LHCN-M2 (cell line): Measurements from ENCODE around the gene N4BP2L1. TPM values are rescaled to one million over a fixed set of nuclear protein-coding genes. Genes with fewer than 3 reads are reported as not detected.
"Not testable (repeated sequence)": the region's sequence is repeated elsewhere in the genome, so short reads cannot be mapped to it uniquely, and the experiment has no call there.

ENCODE experiments used
- DNase-seq: peaks from one replicate; pipeline ENCODE4 v3.0.0-alpha.2; 2012; ENCODE audit warnings: low read depth
- total RNA-seq: library from RNA; depleted of rRNA; stranded (reverse); fragments of >200 nt; gene quantifications from 2 replicates; pipeline ENCODE4 v1.2.3, GENCODE V29; 2014; rRNA removed

Gene N4BP2L1
- total RNA-seq, 1 experiment from 2014 or later: 2.1 TPM

DNA sequence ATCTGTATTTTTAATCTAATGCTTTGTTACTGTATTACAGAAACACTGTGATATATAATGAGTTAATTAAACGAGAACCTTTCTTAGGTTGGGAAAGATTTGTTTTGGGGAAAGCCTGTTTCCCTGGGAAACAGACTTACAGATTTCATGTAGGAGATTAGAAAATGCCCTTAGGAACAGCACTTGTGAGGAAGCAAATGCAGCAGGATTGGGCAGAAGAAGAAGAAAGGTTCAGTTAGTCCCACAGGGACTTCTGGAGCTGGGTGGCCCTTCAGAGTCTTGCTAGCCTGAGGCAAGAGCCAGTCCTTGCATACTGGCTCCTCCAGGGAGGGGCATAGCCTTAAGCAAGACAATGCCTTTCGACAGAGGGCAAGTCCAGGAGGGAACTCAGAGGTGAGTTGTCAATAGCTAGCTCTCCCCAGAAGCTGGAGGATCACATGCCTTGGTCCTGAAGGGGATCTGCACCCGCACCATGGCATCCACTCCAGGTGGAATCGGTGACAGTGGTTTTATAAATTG lies 36.8 kb downstream of the N4BP2L1 start:
- no peak for DNase-seq

DNA sequence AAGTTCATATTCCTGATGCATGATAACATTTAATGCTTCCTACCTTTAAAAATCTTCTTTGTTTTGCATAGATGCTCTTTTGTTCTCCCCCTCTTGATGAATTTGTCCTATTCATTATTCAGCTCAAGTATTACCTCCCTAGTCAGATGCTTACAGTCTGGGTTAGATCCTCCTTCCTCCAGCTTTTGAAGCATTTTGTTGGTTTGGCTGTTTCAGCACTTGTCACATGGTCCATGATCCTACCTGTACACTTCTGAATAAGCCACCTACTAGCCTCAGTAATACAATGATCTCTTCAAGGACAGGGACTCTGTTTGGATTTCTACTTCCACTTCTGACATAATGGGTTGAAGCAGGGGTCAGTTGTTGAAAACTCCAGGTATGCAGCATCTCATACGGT lies 37.4 kb downstream of the N4BP2L1 start:
- no peak for DNase-seq

DNA sequence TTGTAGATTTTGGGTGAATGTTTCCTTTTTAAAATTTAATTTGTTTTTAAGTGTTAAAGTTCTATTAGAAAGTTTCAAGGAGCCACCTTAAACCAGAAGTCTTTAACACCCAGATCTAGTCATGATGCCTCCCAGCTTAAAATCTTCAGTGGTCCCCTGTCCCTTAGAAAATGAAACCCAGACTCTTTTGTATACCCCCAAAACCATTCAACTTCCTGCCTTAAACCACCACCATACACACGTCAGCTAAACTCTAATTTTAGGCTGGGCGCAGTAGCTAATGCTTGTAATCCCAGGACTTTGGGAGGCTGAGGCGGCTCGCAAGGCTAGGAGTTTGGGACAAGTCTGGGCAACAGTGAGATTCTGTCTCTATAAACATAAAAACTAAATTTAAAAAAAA lies 37.9 kb downstream of the N4BP2L1 start:
- DNase-seq: no peak

DNA sequence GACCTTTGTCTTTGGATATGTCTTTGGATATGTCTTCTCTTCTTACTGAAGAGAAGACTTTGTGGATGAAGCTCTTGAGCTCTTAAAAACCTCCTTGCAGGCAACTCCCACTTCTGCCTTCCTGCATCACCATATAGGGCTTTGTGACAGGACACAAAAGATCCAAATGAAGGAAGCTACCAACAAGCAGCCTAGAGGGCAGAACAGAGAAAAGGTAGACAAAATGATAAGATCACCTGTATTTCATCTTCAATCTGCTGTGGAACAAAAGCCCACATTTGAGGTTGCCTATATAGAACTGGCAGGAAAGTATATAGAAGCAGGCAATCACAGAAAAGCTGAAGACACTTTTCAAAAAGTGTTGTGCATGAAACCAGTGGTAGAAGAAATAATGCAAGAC lies 42.5 kb downstream of the N4BP2L1 start:
- no peak for DNase-seq

DNA sequence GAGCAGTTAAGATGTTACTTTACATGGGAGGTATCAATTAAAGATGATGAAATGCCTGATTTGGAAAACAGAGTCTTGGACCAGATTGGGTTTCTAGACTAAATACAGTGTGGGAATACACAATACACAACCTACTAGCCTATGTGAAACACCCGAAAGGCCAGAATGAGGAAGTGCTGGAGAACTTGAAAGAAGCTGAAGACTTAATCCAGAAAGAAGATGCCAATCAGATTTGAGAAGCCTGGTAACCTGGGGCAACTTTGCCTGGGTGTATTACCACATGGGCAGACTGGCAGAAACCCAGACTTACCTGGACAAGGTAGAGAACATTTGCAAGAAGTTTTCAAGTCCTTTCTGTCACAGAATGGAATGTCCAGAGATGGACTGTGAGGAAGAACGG lies 43.2 kb downstream of the N4BP2L1 start:
- no peak for DNase-seq

DNA sequence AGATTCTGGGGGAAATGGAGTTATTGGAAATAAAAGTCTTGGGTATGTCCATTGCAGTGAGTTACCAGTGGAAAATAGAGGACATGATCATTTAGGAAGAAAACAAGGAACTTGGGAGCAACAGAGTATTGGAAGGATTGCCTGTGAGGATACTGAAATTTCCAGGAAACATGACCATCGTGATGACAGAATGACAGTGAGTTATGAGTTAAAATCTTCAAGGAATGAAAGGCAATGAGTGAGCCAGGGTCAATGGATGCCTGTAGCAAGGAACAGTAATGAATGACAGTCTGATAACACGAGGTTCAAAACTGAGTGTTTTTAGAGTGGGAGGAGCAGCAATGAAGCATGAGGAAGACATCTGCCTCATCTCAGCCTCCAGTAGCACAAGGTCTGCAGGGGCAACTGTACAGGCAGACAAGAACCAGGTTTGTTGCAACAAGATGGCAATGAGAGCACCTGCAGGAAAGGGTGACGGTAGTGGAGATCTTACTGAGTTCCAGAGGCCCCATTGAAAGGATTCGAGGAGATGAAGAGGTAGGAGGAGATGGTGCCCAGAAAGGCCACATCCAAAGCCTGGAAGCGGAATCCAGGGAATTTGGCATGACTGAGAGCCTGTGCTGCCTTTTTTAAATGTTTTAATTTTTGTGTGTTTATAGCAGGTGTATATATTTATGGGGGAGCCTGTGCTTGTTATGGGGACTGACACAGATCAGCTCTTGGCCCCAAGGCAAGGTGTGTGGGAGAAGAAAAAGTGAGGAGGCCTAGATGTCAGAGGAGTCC lies 43.9 kb downstream of the N4BP2L1 start:
- DNase-seq: no peak

DNA sequence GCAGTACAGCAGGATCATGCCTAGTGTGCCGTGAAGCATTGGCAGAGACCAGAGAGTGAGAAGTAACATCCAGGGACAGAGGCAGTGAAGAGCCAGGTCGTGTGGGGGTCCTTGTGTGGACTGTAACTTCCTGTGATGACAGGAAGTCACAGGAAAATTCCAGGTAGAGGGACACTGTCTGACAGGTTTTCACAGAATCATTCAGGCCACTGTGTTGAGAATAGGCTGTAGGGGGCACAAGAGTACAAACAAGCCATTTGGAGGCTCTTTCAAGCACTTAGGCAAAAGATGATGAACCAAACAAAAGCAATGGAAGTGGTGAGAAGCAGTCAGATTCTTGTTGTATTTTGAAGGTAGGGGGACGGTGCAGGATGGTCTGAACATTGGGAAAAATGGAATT lies 46.4 kb downstream of the N4BP2L1 start:
- peak; percentile 2 for DNase-seq

DNA sequence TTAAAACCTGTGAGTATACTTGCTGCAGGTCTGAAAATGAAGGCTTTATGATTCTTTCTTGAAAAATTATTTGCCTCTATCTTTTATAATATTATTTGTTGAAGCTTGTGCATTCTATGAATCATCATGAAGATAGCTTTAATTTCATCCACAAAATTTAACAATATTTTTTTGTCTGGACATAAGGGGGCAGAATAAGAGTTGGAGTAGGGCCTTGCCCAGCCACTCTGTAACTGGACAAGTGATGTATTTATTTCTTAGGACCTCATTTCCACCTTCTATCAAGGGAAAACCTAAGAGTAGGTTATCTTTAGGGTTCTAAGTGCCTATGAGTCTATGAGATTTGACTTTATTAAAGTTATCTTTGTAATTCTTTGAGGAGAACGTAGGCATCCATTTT lies 49.9 kb downstream of the N4BP2L1 start:
- peak; percentile 2 for DNase-seq

DNA sequence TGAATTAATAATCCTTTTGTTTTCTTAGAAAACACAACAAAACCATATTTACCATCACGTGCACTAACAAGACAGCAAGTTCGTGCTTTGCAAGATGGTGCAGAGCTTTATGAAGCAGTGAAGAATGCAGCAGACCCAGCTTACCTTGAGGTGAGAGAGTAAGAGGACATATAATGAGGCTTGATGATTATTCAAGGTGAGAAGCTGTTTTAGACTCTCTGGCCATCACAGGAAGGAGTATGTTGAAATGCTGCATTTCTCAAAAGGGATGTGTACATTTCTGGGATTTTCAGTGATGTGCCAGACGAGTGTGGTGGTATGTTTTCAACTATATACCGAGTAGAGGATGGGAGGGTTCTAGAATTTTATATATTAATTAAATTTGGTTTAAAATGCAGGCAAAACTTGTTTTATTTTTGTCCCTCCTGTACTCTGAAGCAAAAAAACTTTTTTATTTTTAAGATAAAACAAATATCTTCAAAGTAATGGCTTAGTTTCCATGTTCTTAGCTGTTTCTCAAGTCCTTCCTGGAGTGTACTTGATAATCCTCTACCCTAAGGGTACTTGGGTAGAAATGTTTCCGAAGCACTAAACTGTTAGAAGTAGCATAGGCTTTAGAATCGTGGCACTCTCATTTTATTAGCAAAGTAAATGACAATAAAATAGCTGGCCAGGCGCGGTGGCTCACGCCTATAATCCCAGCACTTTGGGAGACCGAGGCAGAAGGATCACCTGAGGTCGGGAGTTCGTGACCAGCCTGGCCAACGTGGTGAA lies 51.1 kb downstream of the N4BP2L1 start:
- DNase-seq: no peak

DNA sequence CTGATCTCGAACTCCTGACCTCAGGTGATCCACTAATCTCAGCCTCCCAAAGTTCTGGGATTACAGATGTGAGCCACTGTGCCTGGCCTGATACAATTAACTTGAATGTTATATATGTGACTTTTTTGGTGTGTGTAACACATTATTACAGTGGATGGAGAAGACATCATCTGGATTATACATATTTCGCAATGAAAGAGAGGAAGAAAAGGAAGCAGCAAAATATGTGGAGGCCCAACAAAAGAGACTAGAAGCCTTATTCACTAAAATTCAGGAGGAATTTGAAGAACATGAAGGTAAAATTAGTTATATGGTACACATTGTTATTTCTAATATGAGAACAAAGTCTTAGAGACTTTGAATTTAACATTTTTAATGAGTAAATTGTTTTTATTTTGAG lies 57.1 kb downstream of the N4BP2L1 start:
- no peak for DNase-seq

DNA sequence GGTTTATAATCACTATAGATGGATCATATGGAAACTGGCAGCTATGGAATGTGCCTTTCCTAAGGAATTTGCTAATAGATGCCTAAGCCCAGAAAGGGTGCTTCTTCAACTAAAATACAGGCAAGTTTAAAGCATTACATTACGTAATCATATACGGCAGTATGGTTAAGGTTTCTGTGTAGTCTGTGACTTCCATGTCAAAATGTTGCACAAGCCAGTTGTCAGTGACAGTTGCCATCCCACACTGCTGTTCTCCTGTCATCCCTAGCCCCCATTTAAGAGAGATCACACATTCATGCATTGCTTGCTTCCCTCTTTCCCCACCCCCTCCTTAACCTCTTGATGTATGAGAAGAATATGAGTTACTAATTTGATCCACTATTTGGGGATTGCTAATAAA lies 65.4 kb downstream of the N4BP2L1 start:
- no peak for DNase-seq

DNA sequence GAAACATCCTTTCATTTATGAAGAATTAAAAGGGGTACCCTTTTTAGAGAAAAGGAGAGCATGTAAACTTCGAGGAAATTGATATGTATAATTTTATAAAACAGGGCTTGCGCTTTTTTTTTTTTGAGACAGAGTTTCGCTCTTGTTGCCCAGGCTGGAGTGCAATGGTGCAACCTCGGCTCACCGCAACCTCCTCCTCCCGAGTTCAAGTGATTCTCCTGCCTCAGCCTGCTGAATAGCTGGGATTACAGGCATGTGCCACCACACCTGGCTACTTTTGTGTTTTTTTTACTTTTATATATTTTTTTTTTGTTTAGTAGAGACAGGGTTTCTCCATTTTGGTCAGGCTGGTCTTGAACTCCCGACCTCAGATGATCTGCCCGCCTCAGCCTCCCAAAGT lies 72.0 kb downstream of the N4BP2L1 start:
- not testable (repeated sequence) for DNase-seq

DNA sequence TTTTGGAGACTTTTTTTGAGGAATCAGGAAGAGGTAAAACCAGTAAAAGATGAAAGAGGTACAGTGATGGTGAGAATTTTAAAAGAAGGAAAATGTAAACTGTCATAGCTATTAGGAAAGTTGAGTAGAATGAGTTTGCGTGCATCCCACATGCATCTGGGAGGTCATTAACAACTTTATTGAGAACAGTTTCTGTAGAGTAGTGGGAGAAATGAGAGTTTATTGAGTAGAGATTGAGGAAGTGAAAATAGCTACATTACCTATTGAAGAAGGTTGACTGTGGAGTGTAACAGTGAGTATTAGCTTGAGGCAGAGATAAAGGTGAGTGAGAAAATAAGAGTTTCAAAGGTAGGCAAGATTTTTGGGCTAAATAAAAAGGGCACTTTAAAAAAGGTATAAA lies 73.9 kb downstream of the N4BP2L1 start:
- no peak for DNase-seq

DNA sequence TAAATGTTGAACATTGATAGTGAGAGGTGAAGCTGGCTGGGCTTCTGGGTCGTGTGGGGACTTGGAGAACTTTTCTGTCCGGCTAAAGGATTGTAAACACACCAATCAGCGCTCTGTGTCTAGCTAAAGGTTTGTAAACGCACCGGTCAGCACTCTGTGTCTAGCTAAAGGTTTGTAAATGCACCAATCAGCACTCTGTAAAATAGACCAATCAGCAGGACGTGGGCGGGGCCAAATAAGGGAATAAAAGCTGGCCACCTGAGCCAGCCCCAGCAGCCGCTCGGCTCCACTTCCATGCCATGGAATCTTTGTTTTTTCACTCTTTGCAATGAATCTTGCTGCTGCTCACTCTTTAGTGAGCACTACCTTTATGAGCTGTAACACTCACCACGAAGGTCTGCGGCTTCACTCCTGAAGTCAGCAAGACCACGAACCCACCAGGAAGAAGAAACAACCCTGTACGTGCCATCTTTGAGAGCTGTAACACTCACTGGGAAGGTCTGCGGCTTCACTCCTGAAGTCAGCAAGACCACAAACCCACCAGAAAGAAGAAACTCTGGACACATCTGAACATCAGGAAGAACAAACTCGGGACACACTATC lies 77.0 kb downstream of the N4BP2L1 start:
- not testable (repeated sequence) for DNase-seq

Other genes starting within 250 kb of the N4BP2L1 start
- gene ZAR1L, start 112.8 kb downstream of the N4BP2L1 start, total RNA-seq: not detected in 2 replicates
- gene BRCA2, start 112.6 kb downstream of the N4BP2L1 start, total RNA-seq: 22.7 and 24.8 TPM in 2 replicates
- 111 and 147 TPM in 2 replicates for gene N4BP2L2, start 110.7 kb upstream of the N4BP2L1 start, total RNA-seq
- 14.1 and 19.9 TPM in 2 replicates for gene PDS5B, start 158.3 kb upstream of the N4BP2L1 start, total RNA-seq